Measurements from ENCODE around the gene CYP2C18.

- no peak for TF ChIP-seq CTCF (IDR thresholded peaks at IDR 0.05)
- TF ChIP-seq POLR2A (IDR thresholded peaks at IDR 0.05) = no peak
These were observed 51.7 kb downstream of the CYP2C18 start for GRCh38 chr10:94735197-94735596.
